Activated T-helper 17 cell treated with anti-CD3 and anti-CD28 coated beads, Interleukin-2, amount 50 U/mL, for 72 hours (primary cell): Measurements from ENCODE around the gene GLS2. TPM values are rescaled to one million over a fixed set of nuclear protein-coding genes. Genes with fewer than 3 reads are reported as not detected.

Experiments
- ATAC-seq: fragments of 150-1000 bp; cut with Tn5 transposase; replicated peaks from 2 replicates; pipeline ENCODE4 v1.10.0; 2021; ENCODE audit warnings: mild to moderate bottlenecking, moderate library complexity
- H3K27ac Mint-ChIP-seq: one replicate; pipeline ENCODE4 v1.8.0; 2022; ENCODE audit warnings: mixed read lengths
- H3K27me3 Mint-ChIP-seq: one replicate; pipeline ENCODE4 v1.8.0; 2022; ENCODE audit warnings: mixed read lengths
- H3K36me3 Mint-ChIP-seq: one replicate; pipeline ENCODE4 v1.8.0; 2022; ENCODE audit warnings: low read depth, mild to moderate bottlenecking, mixed read lengths
- H3K4me1 Mint-ChIP-seq: one replicate; pipeline ENCODE4 v1.8.0; 2022; ENCODE audit warnings: mixed read lengths
- H3K4me3 Mint-ChIP-seq: one replicate; pipeline ENCODE4 v1.8.0; 2022; ENCODE audit warnings: mild to moderate bottlenecking, mixed read lengths
- H3K9me3 Mint-ChIP-seq: one replicate; pipeline ENCODE4 v1.8.0; 2022; ENCODE audit warnings: mixed read lengths
- total RNA-seq, 2 donors: library from RNA; stranded (reverse); gene quantifications; one replicate each; pipeline ENCODE4 v1.2.3, GENCODE V29; 2022

GLS2 gene
- total RNA-seq, 2 donors from 2014 or later = 1.3 to 4.7 TPM

GRCh38 chr12:56437430-56438176 lies 50.4 kb downstream of the GLS2 start:
- Mint-ChIP-seq H3K27ac (no peak overlapping the region), H3K4me3 (no peak overlapping the region), H3K4me1 (peaks cover 4% of the 10 kb centered on the region), H3K9me3 (no peaks in the 10 kb centered on the region), H3K27me3 (no peaks in the 10 kb centered on the region), H3K36me3 (peaks cover 13% of the 10 kb centered on the region)
- no peak for ATAC-seq

DNA sequence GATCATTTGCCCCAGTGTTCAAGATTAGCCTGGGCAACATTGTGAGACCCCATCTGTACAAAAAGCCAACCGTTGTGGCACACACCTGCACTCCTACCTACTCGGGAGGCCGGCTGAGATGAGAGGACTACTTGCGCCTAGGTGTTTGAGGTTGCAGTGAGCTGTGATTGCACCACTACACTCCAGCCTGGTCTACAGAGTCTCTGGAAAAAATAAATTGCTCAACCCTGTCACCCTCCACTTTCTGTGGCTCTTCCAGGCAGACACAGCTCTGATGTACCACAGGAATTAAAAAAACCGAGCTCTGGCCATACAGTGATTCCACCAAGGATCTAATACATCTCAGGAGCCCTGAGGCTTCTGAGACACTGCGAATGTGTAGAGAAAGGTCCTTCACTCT lies 53.1 kb downstream of the GLS2 start:
- Mint-ChIP-seq H3K4me1 (no peaks in the 10 kb centered on the region), H3K27ac (no peak overlapping the region)
- ATAC-seq = no peak

GRCh38 chr12:56431850-56432249 lies 56.1 kb downstream of the GLS2 start:
- no peaks in the 10 kb centered on the region for H3K27me3 Mint-ChIP-seq
- no peaks in the 10 kb centered on the region for H3K9me3 Mint-ChIP-seq
- H3K4me3 Mint-ChIP-seq = no peak overlapping the region
- no peaks in the 10 kb centered on the region for H3K4me1 Mint-ChIP-seq
- no peak for ATAC-seq
- H3K27ac Mint-ChIP-seq = no peak overlapping the region
- peaks cover 63% of the 10 kb centered on the region for H3K36me3 Mint-ChIP-seq

More for the DNA sequence above, 53.1 kb downstream of the GLS2 start:
- H3K36me3 Mint-ChIP-seq = peaks cover 40% of the 10 kb centered on the region
- H3K27me3 Mint-ChIP-seq = no peaks in the 10 kb centered on the region
- H3K9me3 Mint-ChIP-seq = no peaks in the 10 kb centered on the region
- no peak overlapping the region for H3K4me3 Mint-ChIP-seq

DNA sequence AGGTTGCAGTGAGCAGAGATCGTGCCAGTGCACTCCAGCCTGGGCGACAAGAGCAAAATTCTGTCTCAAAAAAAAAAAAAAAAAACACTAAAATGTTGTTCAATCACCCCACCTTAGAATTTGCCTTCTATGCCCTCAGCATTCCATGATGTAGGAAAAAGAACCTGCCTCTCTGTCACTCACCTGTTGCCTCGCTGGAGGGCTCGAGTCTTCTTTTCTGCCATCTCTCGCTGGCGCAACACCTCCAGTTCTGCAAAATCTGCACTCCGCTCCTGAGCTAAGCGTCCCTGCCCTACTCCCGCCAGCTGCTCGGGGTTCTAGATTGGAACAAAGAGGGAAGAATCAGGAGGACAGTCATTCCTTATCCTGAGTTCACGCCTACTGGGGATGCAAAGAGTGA lies 56.7 kb downstream of the GLS2 start:
- no peaks in the 10 kb centered on the region for H3K27me3 Mint-ChIP-seq
- H3K4me3 Mint-ChIP-seq = no peak overlapping the region
- no peaks in the 10 kb centered on the region for H3K9me3 Mint-ChIP-seq
- ATAC-seq = no peak
- H3K36me3 Mint-ChIP-seq = peaks cover 63% of the 10 kb centered on the region
- no peak overlapping the region for H3K27ac Mint-ChIP-seq
- H3K4me1 Mint-ChIP-seq = no peaks in the 10 kb centered on the region

DNA sequence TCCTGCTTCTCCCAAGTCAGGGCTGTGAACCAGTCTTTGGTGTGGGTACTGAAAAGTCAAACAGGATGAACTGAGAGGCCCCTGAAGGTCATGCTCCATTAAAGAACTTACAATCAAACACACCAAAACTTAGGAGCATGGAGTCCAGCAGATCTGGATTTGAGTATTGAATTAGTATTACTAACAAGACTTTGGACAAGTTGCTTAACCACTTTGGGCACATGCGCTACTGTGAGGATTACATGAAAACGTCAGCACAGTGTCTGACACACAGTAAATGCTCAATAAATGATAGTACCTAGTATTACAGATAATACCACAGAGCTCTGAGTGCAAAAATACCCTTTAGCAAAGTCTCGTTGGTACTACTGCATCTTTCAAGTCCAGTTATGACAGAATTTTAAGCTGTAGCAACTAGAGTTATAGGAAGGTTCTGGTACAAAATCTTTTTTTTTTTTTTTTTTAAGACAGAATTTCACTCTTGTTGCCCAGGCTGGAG lies 62.0 kb downstream of the GLS2 start:
- ATAC-seq = no peak
- Mint-ChIP-seq H3K4me1 (no peaks in the 10 kb centered on the region), H3K27ac (no peak overlapping the region), H3K4me3 (no peak overlapping the region), H3K27me3 (no peaks in the 10 kb centered on the region), H3K9me3 (no peaks in the 10 kb centered on the region), H3K36me3 (peaks cover 78% of the 10 kb centered on the region)

DNA sequence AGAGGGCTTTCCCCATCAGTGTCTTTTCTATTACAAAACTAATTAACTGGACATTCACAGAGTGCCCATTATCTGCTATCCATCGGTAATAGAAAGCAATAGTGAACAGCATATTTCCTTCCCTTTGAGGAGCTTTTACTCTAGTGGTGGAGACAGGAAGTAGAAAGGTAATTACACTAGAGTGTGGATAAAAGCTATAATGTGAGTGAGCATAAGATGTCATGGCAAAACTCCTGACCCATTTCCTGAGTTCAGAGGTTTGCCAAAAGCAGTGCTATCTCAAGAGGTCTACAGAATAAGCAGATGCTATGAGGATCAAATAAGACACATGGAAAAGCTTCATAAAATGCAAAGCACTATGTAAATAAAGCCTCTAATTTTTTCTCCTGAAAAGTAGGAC lies 62.8 kb downstream of the GLS2 start:
- no peak for ATAC-seq
- Mint-ChIP-seq H3K4me3 (no peak overlapping the region), H3K27me3 (no peaks in the 10 kb centered on the region), H3K36me3 (peaks cover 78% of the 10 kb centered on the region), H3K9me3 (no peaks in the 10 kb centered on the region), H3K27ac (peak overlapping the region; percentile 24), H3K4me1 (no peaks in the 10 kb centered on the region)

Other genes starting within 250 kb of the GLS2 start
- gene ANKRD52, start 229.8 kb downstream of the GLS2 start, total RNA-seq = 10 to 100 TPM; 31.1 to 43.0 TPM
- 1 to 10 TPM; 5.3 to 9.7 TPM for gene COQ10A, start 221.2 kb downstream of the GLS2 start, total RNA-seq
- gene CS, start 187.8 kb downstream of the GLS2 start, total RNA-seq = 100 to 1,000 TPM; 230 to 363 TPM
- 100 to 1,000 TPM in 1 of 2 donors, 10 to 100 TPM in 1; 86.5 to 165 TPM for gene CNPY2, start 172.2 kb downstream of the GLS2 start, total RNA-seq
- 10 to 100 TPM; 24.4 to 74.5 TPM for gene PAN2, start 154.2 kb downstream of the GLS2 start, total RNA-seq
- gene IL23A, start 149.3 kb downstream of the GLS2 start, total RNA-seq = 10 to 100 TPM in 1 of 2 donors, 1 to 10 TPM in 1; 9.8 to 67.1 TPM
- gene STAT2, start 128.1 kb downstream of the GLS2 start, total RNA-seq = 100 to 1,000 TPM in 1 of 2 donors, 10 to 100 TPM in 1; 85.0 to 144 TPM
- gene APOF, start 125.3 kb downstream of the GLS2 start, total RNA-seq = not detected
- gene TIMELESS, start 38.7 kb downstream of the GLS2 start, total RNA-seq = 10 to 100 TPM; 36.6 to 57.4 TPM
- not detected for gene MIP, start 33.5 kb downstream of the GLS2 start, total RNA-seq
- 1 to 10 TPM; 3.9 to 4.2 TPM for gene SPRYD4, start 19.6 kb downstream of the GLS2 start, total RNA-seq
- 1 to 10 TPM; 1.1 to 2.3 TPM for gene RBMS2, start 33.7 kb upstream of the GLS2 start, total RNA-seq
- 100 to 1,000 TPM in 1 of 2 donors, 10 to 100 TPM in 1; 97.8 to 166 TPM for gene BAZ2A, start 142.2 kb upstream of the GLS2 start, total RNA-seq
- gene ATP5F1B, start 157.8 kb upstream of the GLS2 start, total RNA-seq = 100 to 1,000 TPM; 489 to 941 TPM
- gene PTGES3, start 200.1 kb upstream of the GLS2 start, total RNA-seq = 100 to 1,000 TPM; 278 to 391 TPM
- gene NACA, start 237.1 kb upstream of the GLS2 start, total RNA-seq = 1,000 to 10,000 TPM in 1 of 2 donors, 100 to 1,000 TPM in 1; 869 to 1,019 TPM